ENCODE measurements around the gene INPP5A.
"Not testable (repeated sequence)": the region's sequence is repeated elsewhere in the genome, so short reads cannot be mapped to it uniquely, and the experiment has no call there.

Gene INPP5A

GRCh38 chr10:132750936-132751335 lies 213.3 kb downstream of the INPP5A start:
- DNase-seq = no peak

GRCh38 chr10:132752378-132752777 lies 214.8 kb downstream of the INPP5A start:
- DNase-seq = no peak

GRCh38 chr10:132752961-132753360 lies 215.4 kb downstream of the INPP5A start:
- no peak for DNase-seq

GRCh38 chr10:132753596-132753995 lies 216.0 kb downstream of the INPP5A start:
- no peak for DNase-seq

GRCh38 chr10:132754071-132754470 lies 216.5 kb downstream of the INPP5A start:
- no peak for DNase-seq

- no peak for DNase-seq
Observed at GRCh38 chr10:132755166-132755711, 217.7 kb downstream of the INPP5A start.

GRCh38 chr10:132756591-132756990 lies 219.0 kb downstream of the INPP5A start:
- no peak for DNase-seq

- no peak for DNase-seq
Observed at GRCh38 chr10:132757171-132757570, 219.6 kb downstream of the INPP5A start.

GRCh38 chr10:132758865-132759264 lies 221.3 kb downstream of the INPP5A start:
- no peak for DNase-seq

- no peak for DNase-seq
Observed at GRCh38 chr10:132761395-132762060, 223.9 kb downstream of the INPP5A start.

GRCh38 chr10:132762267-132762666 lies 224.7 kb downstream of the INPP5A start:
- no peak for DNase-seq

- no peak for DNase-seq
Observed at GRCh38 chr10:132763545-132763944, 226.0 kb downstream of the INPP5A start.

GRCh38 chr10:132764108-132764507 lies 226.5 kb downstream of the INPP5A start:
- DNase-seq = no peak

- DNase-seq = no peak
Observed at GRCh38 chr10:132765435-132765834, 227.8 kb downstream of the INPP5A start.

GRCh38 chr10:132766291-132766690 lies 228.7 kb downstream of the INPP5A start:
- no peak for DNase-seq

- DNase-seq = no peak
Observed at GRCh38 chr10:132768346-132769248, 231.0 kb downstream of the INPP5A start.

GRCh38 chr10:132770061-132771021 lies 232.8 kb downstream of the INPP5A start:
- DNase-seq = no peak

GRCh38 chr10:132772816-132773215 lies 235.2 kb downstream of the INPP5A start:
- not testable (repeated sequence) for DNase-seq

GRCh38 chr10:132774181-132774901 lies 236.8 kb downstream of the INPP5A start:
- no peak for DNase-seq

- no peak for DNase-seq
Observed at GRCh38 chr10:132774902-132775863, 237.6 kb downstream of the INPP5A start.

- DNase-seq = no peak
Observed at GRCh38 chr10:132776186-132776585, 238.6 kb downstream of the INPP5A start.

Data from AML-193 (cell line).